Measurements from ENCODE around the gene ARHGAP8.
"Not testable (repeated sequence)": the region's sequence is repeated elsewhere in the genome, so short reads cannot be mapped to it uniquely, and the experiment has no call there.

ARHGAP8 gene

GRCh38 chr22:44890416-44891292, 138.3 kb downstream of the ARHGAP8 start:
- no peak for DNase-seq (ENCODE audit: low spot score)

GRCh38 chr22:44891293-44891747, 138.9 kb downstream of the ARHGAP8 start:
- no peak for DNase-seq (ENCODE audit: low spot score)

DNA sequence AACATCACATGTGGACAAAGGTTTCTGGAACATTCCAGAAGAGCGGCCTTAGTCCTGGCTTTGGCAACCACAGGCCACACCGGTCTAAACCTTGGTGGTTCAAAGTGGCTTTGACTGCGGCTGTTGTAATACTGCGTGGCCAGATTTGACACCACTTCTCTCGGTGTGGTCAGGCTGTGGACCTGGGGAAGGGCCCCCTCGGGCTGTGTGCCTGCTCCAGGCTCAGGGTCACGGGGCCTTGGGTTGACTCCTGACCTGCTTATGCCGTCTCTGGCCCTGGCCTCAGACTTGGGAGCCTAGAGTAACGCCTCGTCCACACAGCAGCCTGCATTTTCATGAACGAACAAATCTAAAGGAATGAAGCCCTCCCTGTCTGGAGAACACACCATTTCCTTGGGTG, 139.4 kb downstream of the ARHGAP8 start:
- no peak for DNase-seq (ENCODE audit: low spot score)

- no peak for DNase-seq (ENCODE audit: low spot score)
These were observed 139.9 kb downstream of the ARHGAP8 start for GRCh38 chr22:44892243-44892642.

GRCh38 chr22:44892803-44893730, 140.7 kb downstream of the ARHGAP8 start:
- DNase-seq (ENCODE audit: low spot score) = no peak

DNA sequence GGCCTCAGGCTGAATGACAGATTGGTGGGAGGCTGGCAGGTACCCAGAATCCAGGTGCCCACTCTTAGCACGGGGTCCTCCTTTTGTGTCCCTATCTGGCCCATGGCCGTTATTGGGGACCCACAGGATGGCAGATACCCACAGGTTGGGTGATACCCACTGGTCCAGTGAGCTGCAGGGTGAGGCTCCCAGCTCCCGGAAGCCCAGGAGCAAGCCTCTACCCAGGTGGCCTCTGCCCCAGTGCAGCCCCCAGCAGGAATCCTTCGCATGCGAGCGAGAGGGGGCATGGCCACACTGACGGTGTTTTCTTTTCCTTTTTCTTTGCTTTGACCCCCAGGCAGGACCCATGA, 141.3 kb downstream of the ARHGAP8 start:
- no peak for DNase-seq (ENCODE audit: low spot score)

DNA sequence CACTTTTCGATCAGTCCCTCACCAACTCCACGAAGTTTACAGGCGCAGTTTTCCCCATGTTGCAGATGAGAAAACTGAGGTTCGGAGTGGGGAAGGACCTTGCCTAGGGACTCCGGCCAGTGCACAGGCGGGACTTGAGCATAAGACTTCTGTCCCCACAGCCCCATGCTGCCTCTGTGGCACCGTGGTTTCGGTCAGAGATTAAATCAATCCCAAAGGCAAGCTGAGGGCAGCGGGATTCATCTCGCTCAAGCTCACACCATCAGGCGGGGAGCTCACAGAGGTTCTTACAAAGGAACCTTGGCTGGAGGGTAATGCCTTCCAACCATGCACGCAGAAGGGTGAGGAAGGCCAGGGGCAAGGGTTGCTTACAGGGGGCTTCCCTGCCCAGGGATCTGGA, 141.9 kb downstream of the ARHGAP8 start:
- no peak for DNase-seq (ENCODE audit: low spot score)

DNA sequence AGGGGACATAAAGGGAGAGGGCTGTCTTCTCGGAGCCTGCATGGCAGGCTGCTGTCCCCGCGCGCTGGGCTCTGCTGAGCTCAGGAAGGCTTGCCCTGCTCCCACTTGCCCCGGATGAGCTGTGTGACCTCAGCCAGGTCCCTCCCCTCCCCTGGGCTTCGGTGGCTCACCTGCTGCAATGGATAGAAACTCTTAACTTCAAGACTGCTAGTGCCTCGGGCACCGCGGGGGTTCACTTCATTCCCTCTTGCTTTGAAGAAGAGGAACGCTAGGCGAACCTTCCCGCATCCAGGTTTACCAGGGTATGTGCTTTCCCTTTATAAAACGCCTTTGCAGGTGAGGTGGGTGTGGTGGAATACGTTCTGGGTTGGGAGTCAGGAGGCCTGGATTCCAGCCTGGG, 142.4 kb downstream of the ARHGAP8 start:
- DNase-seq (ENCODE audit: low spot score) = no peak

DNA sequence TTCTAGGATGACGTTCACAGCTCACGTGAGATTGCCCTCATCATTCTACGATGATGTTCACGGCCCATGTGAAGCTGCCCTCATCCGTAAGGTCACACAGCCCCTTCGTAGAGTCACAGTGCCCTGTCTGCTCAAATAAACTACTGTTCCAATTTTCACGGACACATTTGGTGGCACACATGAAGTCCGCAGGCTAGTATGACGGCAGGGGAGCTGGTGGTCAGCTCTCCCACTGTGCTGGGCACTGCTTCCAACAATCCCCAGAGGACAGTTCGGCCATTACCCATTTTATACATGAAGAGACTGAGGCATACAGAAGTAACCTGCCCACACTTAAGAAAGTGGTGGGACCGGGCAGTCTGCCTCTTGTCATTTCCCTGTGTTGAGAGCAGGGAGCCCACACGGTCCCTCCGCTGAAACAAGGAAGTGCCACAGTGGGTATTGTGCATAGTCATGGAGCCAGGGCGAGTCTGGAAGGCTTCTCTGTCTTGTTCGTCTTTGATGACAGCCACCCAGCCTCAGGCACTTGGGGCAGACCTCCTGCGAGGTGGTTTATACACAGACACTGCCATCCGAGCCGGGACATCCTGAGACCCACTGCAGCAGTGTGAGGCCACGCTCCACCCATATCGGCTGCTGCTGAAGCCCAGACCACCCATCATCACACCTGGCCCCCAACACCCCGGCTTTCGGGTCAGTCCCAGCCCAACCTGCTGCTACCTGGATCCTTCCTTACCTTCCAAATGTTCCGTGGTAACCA, 143.1 kb downstream of the ARHGAP8 start:
- DNase-seq (ENCODE audit: low spot score) = no peak

GRCh38 chr22:44898236-44898635, 145.9 kb downstream of the ARHGAP8 start:
- DNase-seq (ENCODE audit: low spot score) = no peak

- DNase-seq (ENCODE audit: low spot score) = no peak
These were observed 148.9 kb downstream of the ARHGAP8 start for GRCh38 chr22:44901301-44901700.

DNA sequence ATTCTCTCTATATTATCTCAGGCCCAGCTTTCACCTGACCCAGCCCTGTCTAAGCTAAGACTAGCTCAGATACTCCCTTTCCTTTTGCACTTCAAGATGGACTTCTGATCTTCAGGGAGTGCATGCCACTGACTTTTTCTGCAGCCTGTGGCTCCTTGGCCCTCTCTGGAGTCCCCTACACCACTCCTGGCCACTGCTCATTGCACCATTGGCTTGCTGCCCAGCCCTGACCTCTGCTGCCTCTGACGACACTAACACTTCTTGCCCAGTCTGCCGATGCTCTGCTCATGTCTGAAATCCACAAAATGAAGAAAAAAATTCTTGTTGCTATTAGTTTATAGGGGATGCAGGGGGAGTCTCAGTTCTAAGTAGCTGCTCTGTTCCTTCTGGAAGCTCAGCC, 150.8 kb downstream of the ARHGAP8 start:
- not testable (repeated sequence) for DNase-seq (ENCODE audit: low spot score)

GRCh38 chr22:44904492-44905152, 152.2 kb downstream of the ARHGAP8 start:
- not testable (repeated sequence) for DNase-seq (ENCODE audit: low spot score)

- no peak for DNase-seq (ENCODE audit: low spot score)
These were observed 154.0 kb downstream of the ARHGAP8 start for GRCh38 chr22:44906248-44906936.

- no peak for DNase-seq (ENCODE audit: low spot score)
These were observed 154.7 kb downstream of the ARHGAP8 start for GRCh38 chr22:44906999-44907644.

- no peak for DNase-seq (ENCODE audit: low spot score)
These were observed 155.7 kb downstream of the ARHGAP8 start for GRCh38 chr22:44907765-44908737.

- DNase-seq (ENCODE audit: low spot score) = no peak
These were observed 156.9 kb downstream of the ARHGAP8 start for GRCh38 chr22:44909241-44909640.

All from hematopoietic multipotent progenitor cell treated with erythropoietin and hydrocortisone succinate and interleukin-3 and kit ligand, for 15 days (in vitro differentiated cells).